HG02943 (cell line): ENCODE results near the gene PAQR5.

Source experiments
- ATAC-seq: cut with Tn5 transposase; IDR thresholded peaks from one replicate; pipeline ENCODE4 v1.9.1; 2021; ENCODE audit warnings: mild to moderate bottlenecking, low read depth, moderate library complexity; ENCODE audit not compliant: unreplicated experiment

Gene PAQR5

GRCh38 chr15:69386284-69386683 lies 87.6 kb downstream of the PAQR5 start:
- ATAC-seq, result no peak

- no peak for ATAC-seq
These were observed 89.6 kb downstream of the PAQR5 start for GRCh38 chr15:69388260-69388705.

- no peak for ATAC-seq
These were observed 90.7 kb downstream of the PAQR5 start for GRCh38 chr15:69389426-69389825.

- no peak for ATAC-seq
These were observed 91.9 kb downstream of the PAQR5 start for GRCh38 chr15:69390575-69390974.

GRCh38 chr15:69391046-69391757 lies 92.5 kb downstream of the PAQR5 start:
- no peak for ATAC-seq

- ATAC-seq, result no peak
These were observed 93.6 kb downstream of the PAQR5 start for GRCh38 chr15:69392352-69392751.

- no peak for ATAC-seq
These were observed 95.2 kb downstream of the PAQR5 start for GRCh38 chr15:69393831-69394491.

GRCh38 chr15:69394556-69395282 lies 96.0 kb downstream of the PAQR5 start:
- ATAC-seq, result no peak

GRCh38 chr15:69395460-69395859 lies 96.7 kb downstream of the PAQR5 start:
- ATAC-seq, result no peak

- ATAC-seq, result no peak
These were observed 97.3 kb downstream of the PAQR5 start for GRCh38 chr15:69395991-69396390.

- ATAC-seq, result no peak
These were observed 99.8 kb downstream of the PAQR5 start for GRCh38 chr15:69398491-69398891.

GRCh38 chr15:69400850-69401249 lies 102.1 kb downstream of the PAQR5 start:
- no peak for ATAC-seq

GRCh38 chr15:69402816-69403215 lies 104.1 kb downstream of the PAQR5 start:
- no peak for ATAC-seq

- ATAC-seq, result no peak
These were observed 104.9 kb downstream of the PAQR5 start for GRCh38 chr15:69403594-69403993.

- no peak for ATAC-seq
These were observed 106.4 kb downstream of the PAQR5 start for GRCh38 chr15:69405110-69405509.

GRCh38 chr15:69407719-69408400 lies 109.1 kb downstream of the PAQR5 start:
- ATAC-seq, result no peak

- no peak for ATAC-seq
These were observed 110.1 kb downstream of the PAQR5 start for GRCh38 chr15:69408841-69409240.

- no peak for ATAC-seq
These were observed 111.6 kb downstream of the PAQR5 start for GRCh38 chr15:69410248-69410874.

GRCh38 chr15:69412274-69412673 lies 113.6 kb downstream of the PAQR5 start:
- no peak for ATAC-seq

GRCh38 chr15:69412701-69413100 lies 114.0 kb downstream of the PAQR5 start:
- no peak for ATAC-seq
